ENCODE data around the gene LMNTD1. TPM values are rescaled to one million over a fixed set of nuclear protein-coding genes. Genes with fewer than 3 reads are reported as not detected.

Gene LMNTD1
- total and polyA plus RNA-seq, 3 experiments from 2014 or later: not detected

DNA sequence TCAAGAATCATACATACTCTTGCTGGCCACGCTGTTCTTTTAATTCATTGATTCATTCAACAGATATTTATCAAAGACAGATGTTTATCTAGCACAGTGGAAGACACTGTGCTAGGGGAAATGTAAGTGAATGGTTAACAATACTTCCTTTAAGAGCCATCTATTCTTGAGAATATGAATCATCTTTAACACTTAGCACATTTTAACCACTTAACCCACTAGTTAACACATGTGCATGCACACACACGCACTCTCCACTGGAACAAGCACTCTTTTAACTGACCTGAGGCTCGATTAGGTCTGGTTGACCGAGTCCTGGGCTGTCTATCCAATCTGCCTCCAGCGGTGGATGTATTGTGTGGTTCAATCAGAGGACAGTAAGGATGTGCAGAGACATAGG lies 34.6 kb downstream of the LMNTD1 start:
- POLR2A ChIA-PET: no interaction called here
- Histone ChIP-seq H3K27me3 (ENCODE audit: insufficient read depth, low read length, poor library complexity, severe bottlenecking) (no peaks in the 10 kb centered on the region), H3K27ac (ENCODE audit: low read depth, low read length) (no peak overlapping the region), H3K36me3 (ENCODE audit: insufficient read depth, low read length) (no peaks in the 10 kb centered on the region), H3K4me3 (ENCODE audit: low read length) (no peak overlapping the region), H3K9me3 (ENCODE audit: low read length) (no peaks in the 10 kb centered on the region), H3K4me1 (ENCODE audit: insufficient read depth, low read length) (no peaks in the 10 kb centered on the region)
- Mint-ChIP-seq H3K36me3 (no peaks in the 10 kb centered on the region), H3K27me3 (peaks cover 2 to 9% of the 10 kb centered on the region in 2 donors), H3K9me3 (peaks cover 0 to 3% (median 0%) of the 10 kb centered on the region in 5 donors), H3K4me3 (no peak overlapping the region), H3K27ac (no peak overlapping the region), H3K4me1 (peaks cover 0 to 3% (median 0%) of the 10 kb centered on the region in 3 donors)
- DNase-seq: no peak
- CTCF ChIA-PET: no interaction called here

DNA sequence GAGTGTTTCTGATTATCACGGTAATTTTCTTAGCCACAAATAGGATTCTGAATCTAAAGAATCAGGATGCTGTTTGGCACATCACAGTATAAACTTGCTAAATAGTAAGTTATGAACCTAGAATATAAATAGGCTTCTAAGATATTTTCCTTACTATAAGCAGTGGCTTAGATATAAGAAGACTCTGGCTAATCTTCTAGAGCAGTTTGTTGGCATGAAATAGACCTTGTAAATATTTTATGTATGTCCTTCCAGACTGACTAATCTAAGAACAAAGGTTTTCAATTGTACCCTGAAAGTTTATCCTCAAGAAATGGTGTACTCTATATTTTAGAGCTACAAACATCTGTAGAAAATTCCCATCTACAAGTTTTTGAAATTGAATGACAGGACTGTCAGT lies 48.3 kb downstream of the LMNTD1 start:
- CTCF ChIA-PET: no interaction called here
- no peak overlapping the region for H3K27ac Mint-ChIP-seq
- no peaks in the 10 kb centered on the region for H3K4me1 Mint-ChIP-seq
- H3K4me3 ChIP-seq (ENCODE audit: low read length): no peak overlapping the region
- no peak for DNase-seq
- no peaks in the 10 kb centered on the region for H3K9me3 Mint-ChIP-seq
- POLR2A ChIA-PET: no interaction called here
- H3K27ac ChIP-seq (ENCODE audit: low read depth, low read length): no peak overlapping the region
- H3K36me3 Mint-ChIP-seq: no peaks in the 10 kb centered on the region
- H3K4me1 ChIP-seq (ENCODE audit: insufficient read depth, low read length): no peaks in the 10 kb centered on the region
- no peaks in the 10 kb centered on the region for H3K9me3 ChIP-seq (ENCODE audit: low read length)
- H3K4me3 Mint-ChIP-seq: no peak overlapping the region
- no peaks in the 10 kb centered on the region for H3K27me3 ChIP-seq (ENCODE audit: insufficient read depth, low read length, poor library complexity, severe bottlenecking)
- H3K36me3 ChIP-seq (ENCODE audit: insufficient read depth, low read length): no peaks in the 10 kb centered on the region
- H3K27me3 Mint-ChIP-seq: peaks cover 4 to 22% of the 10 kb centered on the region in 2 donors

DNA sequence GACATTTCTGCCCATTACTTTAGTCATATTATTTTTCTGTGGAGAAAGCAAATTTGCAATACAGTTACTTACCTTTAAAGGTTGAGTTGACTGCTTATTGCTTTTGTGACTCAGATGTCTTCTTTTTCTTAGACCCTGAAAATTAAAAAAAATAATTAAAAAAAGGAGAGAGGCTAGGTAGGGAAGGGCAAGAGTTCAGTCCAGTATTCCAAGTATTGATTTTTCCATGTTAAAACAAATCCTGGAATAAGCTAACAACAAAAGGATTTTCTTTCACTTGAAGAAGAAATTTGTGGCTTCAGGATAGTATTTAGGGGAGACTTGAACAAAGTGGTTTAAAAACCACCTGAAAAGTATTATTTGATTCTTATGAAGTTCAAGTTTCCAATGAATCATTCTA lies 49.4 kb downstream of the LMNTD1 start:
- Mint-ChIP-seq H3K4me3 (no peak overlapping the region), H3K9me3 (no peaks in the 10 kb centered on the region), H3K27ac (no peak overlapping the region), H3K4me1 (no peaks in the 10 kb centered on the region), H3K27me3 (peaks cover 4 to 24% of the 10 kb centered on the region in 2 donors), H3K36me3 (no peaks in the 10 kb centered on the region)
- POLR2A ChIA-PET: no interaction called here
- CTCF ChIA-PET: no interaction called here
- Histone ChIP-seq H3K4me1 (ENCODE audit: insufficient read depth, low read length) (no peaks in the 10 kb centered on the region), H3K4me3 (ENCODE audit: low read length) (no peak overlapping the region), H3K36me3 (ENCODE audit: insufficient read depth, low read length) (no peaks in the 10 kb centered on the region), H3K9me3 (ENCODE audit: low read length) (no peaks in the 10 kb centered on the region), H3K27ac (ENCODE audit: low read depth, low read length) (no peak overlapping the region), H3K27me3 (ENCODE audit: insufficient read depth, low read length, poor library complexity, severe bottlenecking) (no peaks in the 10 kb centered on the region)
- no peak for DNase-seq

DNA sequence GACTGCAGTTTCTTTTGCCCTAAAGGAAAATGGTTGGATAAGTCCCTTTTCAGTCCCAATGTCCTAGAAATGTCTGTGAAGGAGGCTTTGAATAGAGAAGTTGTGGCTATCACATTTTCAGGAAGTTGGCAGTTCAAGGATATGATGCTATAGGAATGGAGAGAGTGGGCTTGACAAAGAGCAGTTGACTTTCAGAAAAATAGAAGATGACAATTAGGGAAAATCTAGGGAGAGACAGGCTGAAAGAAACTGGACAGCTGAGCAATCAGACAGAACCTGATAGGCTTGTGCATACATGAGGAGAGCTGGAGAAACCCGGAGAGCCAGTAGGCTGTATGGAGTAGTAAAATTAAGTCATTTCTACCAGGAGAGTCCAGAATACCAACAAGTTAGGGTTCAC lies 50.5 kb downstream of the LMNTD1 start:
- H3K4me1 ChIP-seq (ENCODE audit: insufficient read depth, low read length): no peaks in the 10 kb centered on the region
- no peak for DNase-seq
- H3K27ac ChIP-seq (ENCODE audit: low read depth, low read length): no peak overlapping the region
- Mint-ChIP-seq H3K27me3 (peaks cover 4 to 24% of the 10 kb centered on the region in 2 donors), H3K9me3 (peaks cover 0 to 2% (median 0%) of the 10 kb centered on the region in 5 donors), H3K4me1 (no peaks in the 10 kb centered on the region), H3K27ac (no peak overlapping the region), H3K4me3 (no peak overlapping the region), H3K36me3 (no peaks in the 10 kb centered on the region)
- ChIA-PET POLR2A (no interaction called here), CTCF (no interaction called here)
- no peaks in the 10 kb centered on the region for H3K9me3 ChIP-seq (ENCODE audit: low read length)
- H3K27me3 ChIP-seq (ENCODE audit: insufficient read depth, low read length, poor library complexity, severe bottlenecking): no peaks in the 10 kb centered on the region
- H3K4me3 ChIP-seq (ENCODE audit: low read length): no peak overlapping the region
- no peaks in the 10 kb centered on the region for H3K36me3 ChIP-seq (ENCODE audit: insufficient read depth, low read length)

DNA sequence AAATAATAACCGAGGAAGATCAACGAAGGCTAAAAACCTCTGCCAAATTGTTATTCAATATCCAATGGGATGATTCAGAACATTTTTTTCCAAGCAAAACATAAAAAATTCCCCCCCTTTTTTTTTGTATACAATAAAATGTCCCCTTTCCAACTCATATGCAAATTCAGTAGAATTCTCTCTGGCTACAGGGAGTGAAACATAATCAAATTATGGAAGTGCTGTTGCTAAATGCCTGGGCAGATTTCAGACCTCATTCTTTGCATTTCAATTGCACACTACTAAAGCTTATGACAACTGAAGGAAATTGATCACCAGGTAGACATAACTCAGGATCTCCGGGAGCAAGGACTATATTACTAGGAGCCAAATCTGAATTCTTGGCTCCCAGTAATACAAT lies 51.0 kb downstream of the LMNTD1 start:
- ChIA-PET CTCF (no interaction called here), POLR2A (interaction anchor here (0.6 kb wide), 1 partner anchor 287 kb away, joined by 3 read pairs; no protein-coding TSS in a partner anchor)
- Mint-ChIP-seq H3K27ac (no peak overlapping the region), H3K4me1 (no peaks in the 10 kb centered on the region), H3K9me3 (peaks cover 0 to 2% (median 0%) of the 10 kb centered on the region in 5 donors), H3K36me3 (no peaks in the 10 kb centered on the region), H3K27me3 (peaks cover 4 to 19% of the 10 kb centered on the region in 2 donors), H3K4me3 (no peak overlapping the region)
- DNase-seq: no peak
- H3K4me1 ChIP-seq (ENCODE audit: insufficient read depth, low read length): no peaks in the 10 kb centered on the region
- H3K27ac ChIP-seq (ENCODE audit: low read depth, low read length): no peak overlapping the region
- H3K27me3 ChIP-seq (ENCODE audit: insufficient read depth, low read length, poor library complexity, severe bottlenecking): no peaks in the 10 kb centered on the region
- H3K4me3 ChIP-seq (ENCODE audit: low read length): no peak overlapping the region
- H3K36me3 ChIP-seq (ENCODE audit: insufficient read depth, low read length): no peaks in the 10 kb centered on the region
- no peaks in the 10 kb centered on the region for H3K9me3 ChIP-seq (ENCODE audit: low read length)

DNA sequence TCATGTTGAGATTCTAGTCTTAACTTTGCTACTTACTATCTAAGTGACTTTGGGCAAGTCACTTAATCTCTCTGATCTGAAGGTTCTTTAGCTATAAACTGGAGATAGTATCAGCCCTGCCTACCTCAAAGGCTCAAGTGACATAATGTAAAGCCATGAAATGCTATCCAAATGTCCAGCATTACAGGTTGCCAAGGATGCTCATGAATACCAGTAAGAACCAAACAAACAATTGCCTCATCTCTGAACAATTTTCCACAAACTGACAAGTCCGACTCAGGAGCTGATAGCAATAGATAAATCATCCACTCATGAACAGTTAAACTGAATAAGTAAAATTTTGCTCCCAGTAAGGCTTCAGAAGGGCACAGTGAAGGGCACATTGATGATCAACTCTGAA lies 51.5 kb downstream of the LMNTD1 start:
- no peak overlapping the region for H3K27ac ChIP-seq (ENCODE audit: low read depth, low read length)
- CTCF ChIA-PET: no interaction called here
- Mint-ChIP-seq H3K9me3 (peaks cover 0 to 2% (median 0%) of the 10 kb centered on the region in 5 donors), H3K27ac (no peak overlapping the region), H3K36me3 (no peaks in the 10 kb centered on the region), H3K27me3 (peaks cover 4 to 23% of the 10 kb centered on the region in 2 donors), H3K4me1 (peaks cover 0 to 3% (median 2%) of the 10 kb centered on the region in 3 donors), H3K4me3 (no peak overlapping the region)
- H3K36me3 ChIP-seq (ENCODE audit: insufficient read depth, low read length): no peaks in the 10 kb centered on the region
- no peaks in the 10 kb centered on the region for H3K9me3 ChIP-seq (ENCODE audit: low read length)
- H3K27me3 ChIP-seq (ENCODE audit: insufficient read depth, low read length, poor library complexity, severe bottlenecking): no peaks in the 10 kb centered on the region
- DNase-seq: no peak
- no peaks in the 10 kb centered on the region for H3K4me1 ChIP-seq (ENCODE audit: insufficient read depth, low read length)
- POLR2A ChIA-PET: interaction anchor here (0.6 kb wide), 1 partner anchor 287 kb away, joined by 3 read pairs; no protein-coding TSS in a partner anchor
- no peak overlapping the region for H3K4me3 ChIP-seq (ENCODE audit: low read length)

DNA sequence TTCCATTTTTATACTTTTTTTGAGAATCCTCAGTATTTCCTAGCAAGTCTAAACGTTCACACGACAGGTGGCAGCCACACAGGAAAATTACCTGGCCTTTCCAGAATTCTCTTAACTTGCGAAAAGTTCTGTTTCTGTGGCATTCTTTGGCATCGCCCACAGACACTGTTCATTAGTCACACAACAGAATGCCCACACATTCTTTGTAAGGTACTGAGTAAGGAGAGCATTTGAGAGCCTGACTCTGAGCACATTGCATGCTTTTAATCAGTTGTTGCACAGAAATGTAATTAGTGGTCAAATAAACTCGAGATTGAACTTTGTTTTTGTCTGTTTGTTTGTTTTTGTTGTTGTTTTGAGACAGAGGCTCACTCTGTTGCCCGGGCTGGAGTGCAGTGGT lies 52.4 kb downstream of the LMNTD1 start:
- no peaks in the 10 kb centered on the region for H3K36me3 ChIP-seq (ENCODE audit: insufficient read depth, low read length)
- no peaks in the 10 kb centered on the region for H3K4me1 ChIP-seq (ENCODE audit: insufficient read depth, low read length)
- no peaks in the 10 kb centered on the region for H3K9me3 ChIP-seq (ENCODE audit: low read length)
- H3K27ac Mint-ChIP-seq: no peak overlapping the region
- H3K4me3 Mint-ChIP-seq: no peak overlapping the region
- H3K36me3 Mint-ChIP-seq: no peaks in the 10 kb centered on the region
- peaks cover 3 to 9% (median 8%) of the 10 kb centered on the region in 3 donors for H3K4me1 Mint-ChIP-seq
- no peak overlapping the region for H3K27ac ChIP-seq (ENCODE audit: low read depth, low read length)
- CTCF ChIA-PET: no interaction called here
- no peaks in the 10 kb centered on the region for H3K27me3 ChIP-seq (ENCODE audit: insufficient read depth, low read length, poor library complexity, severe bottlenecking)
- peaks cover 0 to 2% (median 0%) of the 10 kb centered on the region in 5 donors for H3K9me3 Mint-ChIP-seq
- DNase-seq: no peak
- no peak overlapping the region for H3K4me3 ChIP-seq (ENCODE audit: low read length)
- POLR2A ChIA-PET: no interaction called here
- peaks cover 4 to 24% of the 10 kb centered on the region in 2 donors for H3K27me3 Mint-ChIP-seq

DNA sequence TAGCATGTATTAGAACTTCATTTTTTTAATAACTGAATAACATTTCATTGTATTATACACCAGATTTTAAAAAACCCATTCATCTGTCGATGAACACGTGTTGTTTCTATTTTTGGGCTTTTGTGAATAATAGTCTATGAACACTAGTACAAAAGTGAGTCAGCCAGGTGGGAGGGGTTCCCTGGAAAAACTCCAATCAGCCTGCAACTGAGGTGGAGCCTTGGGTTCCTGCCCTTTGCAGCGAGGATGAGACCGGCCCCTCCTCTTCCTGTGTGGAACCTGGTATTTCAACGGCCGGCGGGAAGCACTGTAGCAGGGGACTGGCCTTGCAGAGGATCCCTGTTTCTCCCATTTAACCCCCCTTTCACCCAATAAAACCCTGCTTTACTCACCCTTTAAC lies 56.1 kb downstream of the LMNTD1 start:
- no peaks in the 10 kb centered on the region for H3K36me3 Mint-ChIP-seq
- H3K4me1 ChIP-seq (ENCODE audit: insufficient read depth, low read length): no peaks in the 10 kb centered on the region
- H3K4me3 Mint-ChIP-seq: no peak overlapping the region
- ChIA-PET CTCF (no interaction called here), POLR2A (no interaction called here)
- H3K27ac ChIP-seq (ENCODE audit: low read depth, low read length): no peak overlapping the region
- H3K36me3 ChIP-seq (ENCODE audit: insufficient read depth, low read length): no peaks in the 10 kb centered on the region
- peaks cover 0 to 2% (median 0%) of the 10 kb centered on the region in 5 donors for H3K9me3 Mint-ChIP-seq
- H3K4me1 Mint-ChIP-seq: peaks cover 3 to 9% (median 8%) of the 10 kb centered on the region in 3 donors
- no peaks in the 10 kb centered on the region for H3K9me3 ChIP-seq (ENCODE audit: low read length)
- peaks cover 2 to 31% of the 10 kb centered on the region in 2 donors for H3K27me3 Mint-ChIP-seq
- no peak overlapping the region for H3K4me3 ChIP-seq (ENCODE audit: low read length)
- DNase-seq: no peak
- peak overlapping the region in 1 of 8 donors; percentile 70 for H3K27ac Mint-ChIP-seq
- no peaks in the 10 kb centered on the region for H3K27me3 ChIP-seq (ENCODE audit: insufficient read depth, low read length, poor library complexity, severe bottlenecking)

All from CD8-positive, alpha-beta memory T cell (primary cell).